ENCODE data around the gene FARP2. TPM values are rescaled to one million over a fixed set of nuclear protein-coding genes. Genes with fewer than 3 reads are reported as not detected.

FARP2 gene
- total RNA-seq, 1 experiment from 2014 or later: 29.9 TPM

GRCh38 chr2:241479026-241479898, 123.2 kb downstream of the FARP2 start:
- no peak overlapping the region for H2AFZ ChIP-seq (ENCODE audit: low read length)
- ATAC-seq: no peak
- no peak for TF ChIP-seq EZH2 (IDR thresholded peaks at IDR 0.05; ENCODE audit: low read length, unreplicated experiment)
- H3K4me1 ChIP-seq (ENCODE audit: insufficient read depth, low read length): no peaks in the 10 kb centered on the region
- H3K79me2 ChIP-seq (ENCODE audit: low read length): no peaks in the 10 kb centered on the region
- no peaks in the 10 kb centered on the region for H3K9me3 ChIP-seq (ENCODE audit: low read length)
- no peaks in the 10 kb centered on the region for H3K36me3 ChIP-seq (ENCODE audit: low read depth, low read length)
- H3K4me2 ChIP-seq (ENCODE audit: low read length): no peak overlapping the region
- no peak overlapping the region for H3K27ac ChIP-seq (ENCODE audit: low read length)
- no peak for DNase-seq
- no TSS peak for BruUV-seq (replicated peaks)
- no peaks in the 10 kb centered on the region for H3K9me2 ChIP-seq (replicated peaks; ENCODE audit: low read length)
- H3K27me3 ChIP-seq (ENCODE audit: low read length): no peaks in the 10 kb centered on the region
- ChIA-PET POLR2A (ENCODE audit: unreplicated experiment) (no interaction called here), CTCF (no interaction called here)
- no peak overlapping the region for H3K9ac ChIP-seq (ENCODE audit: low read length)
- no peaks in the 10 kb centered on the region for H3F3A ChIP-seq (ENCODE audit: low read length, unreplicated experiment)
- intact Hi-C loops (cut with micrococcal nuclease): no loop called here
- H4K20me1 ChIP-seq (ENCODE audit: low read length): no peaks in the 10 kb centered on the region
- no peak overlapping the region for H3K4me3 ChIP-seq (ENCODE audit: low read length)

- Histone ChIP-seq H3K36me3 (ENCODE audit: low read depth, low read length) (no peaks in the 10 kb centered on the region), H4K20me1 (ENCODE audit: low read length) (no peaks in the 10 kb centered on the region), H3K9me3 (ENCODE audit: low read length) (no peaks in the 10 kb centered on the region), H3F3A (ENCODE audit: low read length, unreplicated experiment) (no peaks in the 10 kb centered on the region), H3K4me3 (ENCODE audit: low read length) (no peak overlapping the region), H2AFZ (ENCODE audit: low read length) (no peak overlapping the region), H3K27ac (ENCODE audit: low read length) (no peak overlapping the region), H3K9ac (ENCODE audit: low read length) (no peak overlapping the region), H3K9me2 (replicated peaks; ENCODE audit: low read length) (no peaks in the 10 kb centered on the region), H3K4me1 (ENCODE audit: insufficient read depth, low read length) (no peaks in the 10 kb centered on the region), H3K79me2 (ENCODE audit: low read length) (no peaks in the 10 kb centered on the region), H3K27me3 (ENCODE audit: low read length) (no peaks in the 10 kb centered on the region), H3K4me2 (ENCODE audit: low read length) (no peak overlapping the region)
- TF ChIP-seq CTCF (conservative IDR thresholded peaks at IDR 0.05; ENCODE audit: low read depth, low read length): no peak
- TF ChIP-seq EZH2phosphoT487 (IDR thresholded peaks at IDR 0.05; ENCODE audit: borderline replicate concordance, low read length): no peak
- no peak for TF ChIP-seq EZH2 (IDR thresholded peaks at IDR 0.05; ENCODE audit: low read length, unreplicated experiment)
- DNase-seq: no peak
- CTCF ChIA-PET: no interaction called here
- no peak for ATAC-seq
- BruUV-seq (replicated peaks): no TSS peak
- intact Hi-C loops (cut with micrococcal nuclease): no loop called here
- POLR2A ChIA-PET (ENCODE audit: unreplicated experiment): no interaction called here
Measured at GRCh38 chr2:241481687-241482086, 125.6 kb downstream of the FARP2 start.

- ATAC-seq: no peak
- POLR2A ChIA-PET (ENCODE audit: unreplicated experiment): no interaction called here
- no peaks in the 10 kb centered on the region for H3K36me3 ChIP-seq (ENCODE audit: low read depth, low read length)
- CTCF ChIA-PET: no interaction called here
- H2AFZ ChIP-seq (ENCODE audit: low read length): no peak overlapping the region
- BruUV-seq (replicated peaks): no TSS peak
- TF ChIP-seq EZH2phosphoT487 (IDR thresholded peaks at IDR 0.05; ENCODE audit: borderline replicate concordance, low read length) (no peak), CTCF (conservative IDR thresholded peaks at IDR 0.05; ENCODE audit: low read depth, low read length) (no peak), EZH2 (IDR thresholded peaks at IDR 0.05; ENCODE audit: low read length, unreplicated experiment) (no peak)
- no peaks in the 10 kb centered on the region for H3K9me3 ChIP-seq (ENCODE audit: low read length)
- H3K27me3 ChIP-seq (ENCODE audit: low read length): no peaks in the 10 kb centered on the region
- H4K20me1 ChIP-seq (ENCODE audit: low read length): no peaks in the 10 kb centered on the region
- no peak overlapping the region for H3K9ac ChIP-seq (ENCODE audit: low read length)
- H3K4me3 ChIP-seq (ENCODE audit: low read length): no peak overlapping the region
- no peaks in the 10 kb centered on the region for H3K4me1 ChIP-seq (ENCODE audit: insufficient read depth, low read length)
- H3F3A ChIP-seq (ENCODE audit: low read length, unreplicated experiment): no peaks in the 10 kb centered on the region
- H3K4me2 ChIP-seq (ENCODE audit: low read length): no peak overlapping the region
- H3K9me2 ChIP-seq (replicated peaks; ENCODE audit: low read length): no peaks in the 10 kb centered on the region
- H3K27ac ChIP-seq (ENCODE audit: low read length): no peak overlapping the region
- DNase-seq: no peak
- intact Hi-C loops (cut with micrococcal nuclease): no loop called here
- no peaks in the 10 kb centered on the region for H3K79me2 ChIP-seq (ENCODE audit: low read length)
Measured at GRCh38 chr2:241482126-241482955, 126.3 kb downstream of the FARP2 start.

All from PC-3 (cell line).